HUDEP-2 (cell line): ENCODE measurements around the gene ZBTB34.

Source experiments
- DNase-seq, 76 experiments: peaks; one replicate each; lab custom pipeline; 2025; ENCODE audit not compliant: unreplicated experiment in 76 of 76; lab: John Stamatoyannopoulos, UW

The ZBTB34 gene

GRCh38 chr9:126915846-126916543 is 55.6 kb downstream of the ZBTB34 start:
- DNase-seq = no peak

DNA sequence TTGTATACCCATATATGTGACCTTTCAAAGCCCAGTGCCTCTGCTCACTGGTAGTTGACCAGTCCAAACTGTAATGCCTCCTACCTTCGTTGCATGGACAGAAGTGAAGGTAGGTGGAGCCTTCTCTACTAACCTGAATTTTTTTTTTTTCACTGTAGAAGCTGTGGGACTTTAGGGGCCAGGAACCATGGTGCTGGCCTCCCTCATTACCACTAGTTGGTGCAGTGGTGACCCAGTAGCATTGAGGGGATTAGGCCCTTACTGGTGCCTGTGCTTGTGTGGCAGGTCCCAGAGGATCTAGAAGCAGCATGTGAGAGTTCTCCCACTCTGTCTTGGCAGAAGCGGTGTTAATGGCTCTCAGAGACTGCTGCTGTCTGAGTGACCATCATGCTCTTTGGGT is 56.5 kb downstream of the ZBTB34 start:
- peak in 7 of 76 experiments; percentile 1 to 29 (median 4) for DNase-seq

GRCh38 chr9:126919193-126919592 is 58.8 kb downstream of the ZBTB34 start:
- no peak for DNase-seq

DNA sequence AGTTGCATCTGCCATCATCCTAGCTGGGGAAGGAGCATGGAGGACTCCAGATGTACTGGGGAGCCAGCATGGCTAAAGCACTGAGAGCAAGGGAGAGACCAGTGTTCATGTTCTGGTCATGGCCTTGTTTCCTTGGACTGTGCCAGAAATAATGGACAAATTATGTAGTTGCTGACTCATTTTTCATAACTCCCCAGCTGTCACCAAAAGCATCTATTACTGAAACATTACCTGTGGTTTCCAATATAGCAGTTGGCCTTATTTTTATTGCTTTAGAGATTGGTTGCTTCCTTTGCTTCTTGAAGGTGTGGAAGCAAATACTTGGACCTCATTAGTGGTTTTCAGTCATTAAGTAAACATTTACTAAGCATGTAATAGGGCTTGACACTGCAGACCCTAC is 65.4 kb downstream of the ZBTB34 start:
- DNase-seq = no peak

GRCh38 chr9:126926364-126926763 is 65.9 kb downstream of the ZBTB34 start:
- DNase-seq = no peak

- no peak for DNase-seq
Measured at GRCh38 chr9:126927419-126927818, 67.0 kb downstream of the ZBTB34 start.

DNA sequence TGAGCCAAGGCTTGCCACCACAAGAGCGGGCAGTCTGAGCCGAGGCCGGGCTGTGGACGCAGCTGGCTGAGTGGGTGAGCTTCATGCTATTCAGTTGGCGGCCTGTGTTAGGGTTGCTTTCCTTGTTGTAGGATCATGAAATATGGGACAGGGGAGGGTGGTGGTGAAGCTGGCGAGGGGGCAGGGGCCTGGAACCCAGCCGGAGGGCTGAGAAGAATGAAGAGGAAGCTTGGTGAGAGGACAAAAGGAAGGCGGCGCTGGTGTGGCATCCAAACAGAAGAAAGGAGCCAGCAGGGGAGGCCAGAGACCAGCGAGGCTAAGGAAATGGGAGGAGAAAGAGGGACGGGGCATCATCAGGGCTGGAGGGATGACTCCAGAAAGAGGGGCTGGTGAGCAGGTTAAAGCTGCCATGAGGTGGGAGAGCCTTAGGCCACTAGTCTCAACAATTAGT is 72.5 kb downstream of the ZBTB34 start:
- DNase-seq = no peak

GRCh38 chr9:126933334-126933980 is 73.0 kb downstream of the ZBTB34 start:
- no peak for DNase-seq

DNA sequence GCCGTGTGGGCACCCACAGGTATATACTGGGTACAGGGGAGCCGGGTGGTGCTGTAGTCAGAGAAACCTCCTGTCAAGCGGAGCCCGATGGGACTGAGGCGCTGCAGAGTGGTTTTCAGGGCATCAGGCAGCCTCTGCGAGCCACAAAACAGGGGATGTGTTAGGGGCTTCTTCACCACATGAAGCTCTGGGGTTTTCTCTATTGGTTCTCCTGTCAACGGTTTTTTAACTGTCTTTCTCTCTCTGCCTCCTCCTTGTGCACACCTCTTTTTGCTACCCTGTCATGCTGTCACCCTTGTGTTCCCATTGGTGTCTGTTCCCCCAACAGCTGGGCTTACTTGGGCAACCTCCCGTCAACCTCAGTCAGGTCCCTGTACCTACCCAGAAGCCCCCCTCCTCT is 74.0 kb downstream of the ZBTB34 start:
- no peak for DNase-seq
